ENCODE measurements around the gene HTR6.
A peak's percentile ranks its signal among the peaks of the same experiment; 100 is the strongest.

Gene HTR6

DNA sequence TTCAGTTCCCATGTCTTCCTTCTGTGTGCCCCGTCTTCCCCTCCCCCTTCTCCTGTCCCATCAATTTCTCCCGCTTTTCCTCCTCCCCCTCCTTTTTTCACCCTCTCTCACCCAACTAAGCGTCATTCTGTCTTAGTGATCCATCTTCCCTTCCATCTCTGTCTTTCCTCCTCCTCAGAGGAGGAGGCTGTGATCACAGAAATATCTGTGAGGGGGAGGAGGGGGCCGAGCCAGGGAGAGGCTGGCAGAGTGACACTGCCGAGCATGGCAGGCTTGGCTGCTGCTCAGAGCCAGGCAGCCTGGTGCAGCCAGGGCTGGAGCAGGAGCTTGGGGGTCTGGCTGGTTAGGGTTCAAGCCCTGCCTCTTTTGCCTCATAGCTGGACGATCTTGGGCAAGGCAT is 7.6 kb downstream of the HTR6 start:
- TF ChIP-seq SIN3A (IDR thresholded peaks at IDR 0.05; ENCODE audit: borderline replicate concordance, insufficient read depth, low read length) (no peak), TAF1 (IDR thresholded peaks at IDR 0.05; ENCODE audit: borderline replicate concordance, insufficient read depth, low read length) (no peak), FOXP2 (optimal IDR thresholded peaks at IDR 0.05; ENCODE audit: borderline replicate concordance, extremely low read depth, extremely low read length, insufficient read depth) (no peak), POLR2AphosphoS5 (IDR thresholded peaks at IDR 0.05; ENCODE audit: low read depth, low read length) (no peak)
- TF ChIP-seq, protein P1, sequence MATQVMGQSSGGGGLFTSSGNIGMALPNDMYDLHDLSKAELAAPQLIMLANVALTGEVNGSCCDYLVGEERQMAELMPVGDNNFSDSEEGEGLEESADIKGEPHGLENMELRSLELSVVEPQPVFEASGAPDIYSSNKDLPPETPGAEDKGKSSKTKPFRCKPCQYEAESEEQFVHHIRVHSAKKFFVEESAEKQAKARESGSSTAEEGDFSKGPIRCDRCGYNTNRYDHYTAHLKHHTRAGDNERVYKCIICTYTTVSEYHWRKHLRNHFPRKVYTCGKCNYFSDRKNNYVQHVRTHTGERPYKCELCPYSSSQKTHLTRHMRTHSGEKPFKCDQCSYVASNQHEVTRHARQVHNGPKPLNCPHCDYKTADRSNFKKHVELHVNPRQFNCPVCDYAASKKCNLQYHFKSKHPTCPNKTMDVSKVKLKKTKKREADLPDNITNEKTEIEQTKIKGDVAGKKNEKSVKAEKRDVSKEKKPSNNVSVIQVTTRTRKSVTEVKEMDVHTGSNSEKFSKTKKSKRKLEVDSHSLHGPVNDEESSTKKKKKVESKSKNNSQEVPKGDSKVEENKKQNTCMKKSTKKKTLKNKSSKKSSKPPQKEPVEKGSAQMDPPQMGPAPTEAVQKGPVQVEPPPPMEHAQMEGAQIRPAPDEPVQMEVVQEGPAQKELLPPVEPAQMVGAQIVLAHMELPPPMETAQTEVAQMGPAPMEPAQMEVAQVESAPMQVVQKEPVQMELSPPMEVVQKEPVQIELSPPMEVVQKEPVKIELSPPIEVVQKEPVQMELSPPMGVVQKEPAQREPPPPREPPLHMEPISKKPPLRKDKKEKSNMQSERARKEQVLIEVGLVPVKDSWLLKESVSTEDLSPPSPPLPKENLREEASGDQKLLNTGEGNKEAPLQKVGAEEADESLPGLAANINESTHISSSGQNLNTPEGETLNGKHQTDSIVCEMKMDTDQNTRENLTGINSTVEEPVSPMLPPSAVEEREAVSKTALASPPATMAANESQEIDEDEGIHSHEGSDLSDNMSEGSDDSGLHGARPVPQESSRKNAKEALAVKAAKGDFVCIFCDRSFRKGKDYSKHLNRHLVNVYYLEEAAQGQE (IDR thresholded peaks at IDR 0.05; ENCODE audit: insufficient read depth in 1 of 2, low read depth in 2 of 2, low read length in 2 of 2), result no peak

DNA sequence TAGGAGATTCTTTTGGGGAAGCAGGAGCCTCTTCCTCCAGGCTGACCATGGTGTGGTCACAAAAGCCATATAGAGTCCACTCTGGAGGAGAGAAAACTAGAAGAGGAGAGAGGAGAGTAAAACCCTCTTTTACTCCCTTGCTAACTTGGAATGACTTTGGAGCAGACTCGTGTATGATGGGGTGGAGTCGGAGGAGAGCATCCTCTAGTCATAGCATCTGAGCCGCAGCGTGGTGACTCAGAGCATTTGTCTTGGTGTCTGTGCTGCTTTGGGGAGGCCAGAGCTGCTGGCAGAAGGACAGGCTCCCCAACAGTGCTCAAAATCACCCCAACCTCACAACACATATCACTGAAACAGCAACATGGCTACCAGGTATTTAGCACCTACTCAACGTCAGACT is 11.1 kb downstream of the HTR6 start:
- TF ChIP-seq, protein P1 (IDR thresholded peaks at IDR 0.05; ENCODE audit: insufficient read depth in 1 of 2, low read depth in 2 of 2, low read length in 2 of 2), result no peak
- no peak for TF ChIP-seq SIN3A (IDR thresholded peaks at IDR 0.05; ENCODE audit: borderline replicate concordance, insufficient read depth, low read length)
- no peak for TF ChIP-seq FOXP2 (optimal IDR thresholded peaks at IDR 0.05; ENCODE audit: borderline replicate concordance, extremely low read depth, extremely low read length, insufficient read depth)
- no peak for TF ChIP-seq POLR2AphosphoS5 (IDR thresholded peaks at IDR 0.05; ENCODE audit: low read depth, low read length)
- TF ChIP-seq TAF1 (IDR thresholded peaks at IDR 0.05; ENCODE audit: borderline replicate concordance, insufficient read depth, low read length), result no peak

- TF ChIP-seq POLR2AphosphoS5 (IDR thresholded peaks at IDR 0.05; ENCODE audit: low read depth, low read length) (no peak), FOXP2 (optimal IDR thresholded peaks at IDR 0.05; ENCODE audit: borderline replicate concordance, extremely low read depth, extremely low read length, insufficient read depth) (no peak), TAF1 (IDR thresholded peaks at IDR 0.05; ENCODE audit: borderline replicate concordance, insufficient read depth, low read length) (no peak), SIN3A (IDR thresholded peaks at IDR 0.05; ENCODE audit: borderline replicate concordance, insufficient read depth, low read length) (no peak)
- TF ChIP-seq, protein P1 (IDR thresholded peaks at IDR 0.05; ENCODE audit: insufficient read depth in 1 of 2, low read depth in 2 of 2, low read length in 2 of 2), result peak; percentile 88 to 96
These were observed 11.8 kb downstream of the HTR6 start for GRCh38 chr1:19676438-19676922.

- no peak for TF ChIP-seq FOXP2 (optimal IDR thresholded peaks at IDR 0.05; ENCODE audit: borderline replicate concordance, extremely low read depth, extremely low read length, insufficient read depth)
- no peak for TF ChIP-seq POLR2AphosphoS5 (IDR thresholded peaks at IDR 0.05; ENCODE audit: low read depth, low read length)
- TF ChIP-seq, protein P1 (IDR thresholded peaks at IDR 0.05; ENCODE audit: insufficient read depth in 1 of 2, low read depth in 2 of 2, low read length in 2 of 2), result no peak
- TF ChIP-seq SIN3A (IDR thresholded peaks at IDR 0.05; ENCODE audit: borderline replicate concordance, insufficient read depth, low read length), result no peak
- TF ChIP-seq TAF1 (IDR thresholded peaks at IDR 0.05; ENCODE audit: borderline replicate concordance, insufficient read depth, low read length), result no peak
These were observed 13.8 kb downstream of the HTR6 start for GRCh38 chr1:19678493-19678892.

Measured in PFSK-1 (cell line).